Motor neuron (in vitro differentiated cells): ENCODE measurements around the gene LRMDA. TPM values are rescaled to one million over a fixed set of nuclear protein-coding genes. Genes with fewer than 3 reads are reported as not detected.

ENCODE experiments used
- ATAC-seq, 8 experiments: fragments of 200-7000 bp; cut with Tn5 transposase; replicated peaks in 6 of 8; 2 replicates each; pipeline ENCODE4 v1.8.0; 2021; ENCODE audit warnings: mild to moderate bottlenecking in 8 of 8, moderate library complexity in 8 of 8
- H3K27ac ChIP-seq, 2 donors: fragments of 250-450 bp; sonication (Bioruptor Pico); 2 replicates each; pipeline ENCODE4 v1.9.0; 2021; ENCODE audit warnings: antibody characterized with exemption in 2 of 2, mild to moderate bottlenecking in 2 of 2, moderate library complexity in 1 of 2
- H3K4me1 ChIP-seq, 2 donors: fragments of 250-450 bp; sonication (Bioruptor Pico); replicated peaks in 1 of 2; 2 replicates each; pipeline ENCODE4 v1.6.1; 2021; ENCODE audit warnings: antibody characterized with exemption in 2 of 2, mild to moderate bottlenecking in 2 of 2, moderate library complexity in 1 of 2
- H3K4me3 ChIP-seq, 5 donors: fragments of 250-450 bp; sonication (Bioruptor Pico); 2 replicates each; pipeline ENCODE4 v1.9.0; 2021; ENCODE audit warnings: antibody characterized with exemption in 5 of 5, mild to moderate bottlenecking in 5 of 5, moderate library complexity in 4 of 5
- WGBS, 10 experiments: fragments of 450-650 bp; shearing (Covaris generic); methylation state at CpG; one replicate each; pipeline ENCODE4 v1.0.0; 2022; 5-methylcytosine and 5-hydroxymethylcytosine counted together
- in situ Hi-C, 9 experiments: fragments of 400-800 bp; cut with MboI; loops; one replicate each; pipeline ENCODE4 v1.15.0; 2021; ENCODE audit warnings: low sequenced_read_pairs in 9 of 9, low pct_unique_long_range_greater_than_20kb in 2 of 9; ENCODE audit not compliant: unreplicated experiment in 9 of 9
- total RNA-seq, 8 experiments: library from RNA; unstranded; fragments of 300-600 nt; gene quantifications; 2 replicates each; pipeline versions ENCODE4 v1.2.3 to v1.2.4, GENCODE V29; 2022

LRMDA gene
- total RNA-seq, 8 experiments from 2014 or later, result 0.85 to 5.4 (median 2.2) TPM; not detected in 1

DNA sequence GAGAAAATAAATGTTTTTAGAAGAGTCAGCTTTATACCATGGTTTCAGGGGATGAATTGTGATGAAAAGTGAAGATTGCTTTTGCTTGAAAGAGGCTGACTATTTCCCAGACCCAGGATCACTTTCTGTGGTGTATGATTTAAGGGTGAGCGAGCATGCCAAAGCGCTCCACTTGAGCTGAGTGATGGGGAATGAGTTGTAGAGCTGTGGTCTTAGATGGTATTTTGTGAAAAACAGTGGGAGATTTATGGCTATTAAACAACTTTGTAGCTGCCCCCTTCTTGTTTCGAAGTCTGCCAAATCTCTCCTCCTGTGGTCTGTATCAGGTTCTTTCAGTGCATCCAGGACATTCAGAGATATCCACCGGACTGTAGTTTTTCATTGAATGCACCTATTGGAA is 888.2 kb downstream of the LRMDA start:
- in situ Hi-C loops, result loop anchor here in 3 of 9 experiments (25.0 kb wide), 6 partner anchors 218 to 932 kb away; partner anchors contain the start of gene ZNF503 (in 1 of the 3)
- ATAC-seq, result no peak
- Histone ChIP-seq H3K4me1 (no peaks in the 10 kb centered on the region), H3K4me3 (no peak overlapping the region), H3K27ac (no peak overlapping the region)
- 70 to 100% (median 87%) methylated on average over 1 to 4 of the region's 4 CpGs for WGBS, 10 experiments

DNA sequence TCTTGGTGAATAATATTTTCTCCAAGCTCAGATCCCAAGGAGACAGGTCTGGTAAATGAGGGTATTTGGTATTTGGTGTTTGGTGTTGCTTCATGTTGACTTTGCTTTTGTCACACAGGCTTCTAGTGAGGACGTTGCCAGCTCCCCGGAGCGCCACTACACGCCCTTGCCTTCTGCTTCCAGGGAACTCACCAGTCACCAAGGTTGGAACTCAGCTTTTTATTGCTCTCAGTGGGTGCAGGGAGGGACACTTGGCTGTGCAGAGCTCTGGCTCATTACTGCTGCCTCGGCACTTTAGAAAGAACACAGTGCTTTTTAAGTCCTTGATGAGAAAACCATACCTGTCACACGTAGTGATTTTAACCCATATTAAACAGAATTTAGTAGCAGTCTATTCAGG is 892.9 kb downstream of the LRMDA start:
- peak in 2 of 8 experiments; percentile 48 to 90 for ATAC-seq
- in situ Hi-C loops, result loop anchor here in 3 of 9 experiments (25.0 kb wide), 6 partner anchors 213 to 937 kb away; partner anchors contain the start of gene ZNF503 (in 1 of the 3)
- Histone ChIP-seq H3K27ac (no peak overlapping the region), H3K4me3 (no peak overlapping the region), H3K4me1 (no peaks in the 10 kb centered on the region)
- WGBS, 10 experiments, result 28 to 76% (median 62%) methylated on average over 2 to 6 of the region's 6 CpGs; no CpG with 5 or more reads in 1 of the 10 experiments

DNA sequence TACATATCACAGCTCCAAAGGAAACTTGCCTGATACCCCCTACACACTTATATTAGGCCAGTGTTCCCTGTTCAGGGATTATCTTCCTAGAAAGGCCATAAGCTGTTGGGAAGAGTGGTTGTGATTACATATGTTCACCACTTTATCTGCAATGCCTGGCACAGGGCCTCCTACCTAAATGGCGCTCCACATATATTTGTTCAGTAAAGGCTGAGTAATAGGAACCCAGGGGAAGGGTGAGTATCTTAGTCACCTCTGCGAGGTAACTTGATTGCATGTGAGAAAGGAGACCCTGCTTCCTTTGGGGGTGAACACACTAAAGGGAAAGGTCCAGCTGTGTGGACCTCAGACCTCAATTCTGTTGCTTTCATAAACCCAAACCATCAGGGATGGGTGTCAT is 896.0 kb downstream of the LRMDA start:
- in situ Hi-C loops, result no loop called here
- Histone ChIP-seq H3K27ac (no peak overlapping the region), H3K4me1 (no peaks in the 10 kb centered on the region), H3K4me3 (no peak overlapping the region)
- no peak for ATAC-seq
- 60 to 100% (median 100%) methylated on average over 1 to 2 of the region's 2 CpGs; no CpG with 5 or more reads in 2 of the 10 experiments for WGBS, 10 experiments

DNA sequence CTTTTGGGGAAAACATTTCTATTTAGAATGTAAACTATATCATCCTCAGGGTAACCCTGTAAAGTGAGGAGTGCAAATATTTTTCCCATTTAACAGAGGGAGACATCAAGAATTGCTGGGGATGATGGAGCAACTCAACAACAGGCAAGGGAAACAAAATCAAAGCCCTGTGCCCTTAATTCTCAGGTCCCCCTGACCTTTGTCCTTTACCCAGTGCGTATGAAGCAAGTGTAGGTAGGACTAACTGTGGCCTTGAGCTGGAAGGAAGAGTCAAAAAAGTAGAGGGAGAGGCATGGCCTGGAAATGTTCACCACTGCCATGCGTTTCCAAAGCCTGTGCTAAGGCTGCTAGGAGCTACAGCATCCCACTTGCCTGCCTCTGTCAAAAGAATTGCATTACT is 896.9 kb downstream of the LRMDA start:
- no peak for ATAC-seq
- in situ Hi-C loops, result no loop called here
- no peaks in the 10 kb centered on the region for H3K4me1 ChIP-seq

DNA sequence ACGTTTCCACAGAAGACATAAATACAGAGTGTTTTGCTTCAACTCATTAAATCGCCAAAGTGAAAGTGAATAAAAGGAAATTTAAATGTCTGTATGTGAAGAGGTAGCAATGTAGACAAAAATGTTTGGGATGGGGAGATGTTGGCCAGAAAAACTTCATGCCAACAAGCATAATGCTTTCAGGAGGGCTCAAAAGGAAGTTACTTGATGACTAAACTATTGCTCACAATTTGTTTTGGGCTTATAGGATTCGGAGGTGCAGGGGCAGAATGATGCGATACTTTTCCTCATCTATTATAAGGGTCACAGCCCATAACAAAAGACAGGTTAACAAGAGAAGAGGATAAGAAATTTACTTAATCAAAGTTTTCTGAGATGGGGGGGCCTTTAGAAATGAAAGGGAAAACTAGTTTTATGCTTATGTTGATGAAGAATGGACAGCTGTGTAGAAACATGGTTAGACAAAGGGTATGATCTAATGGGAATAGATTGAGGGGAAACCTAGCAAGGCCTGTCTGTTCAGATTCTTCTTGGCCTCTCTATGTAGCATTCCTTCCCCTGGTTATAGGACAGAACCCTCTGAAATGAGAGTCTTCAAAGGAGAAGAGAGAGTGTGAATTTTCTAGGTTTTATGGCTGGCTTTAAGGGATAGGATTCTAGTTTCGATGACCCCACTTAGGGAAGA is 898.6 kb downstream of the LRMDA start:
- Histone ChIP-seq H3K4me1 (peaks cover 0 to 9% of the 10 kb centered on the region in 2 donors), H3K4me3 (no peak overlapping the region), H3K27ac (no peak overlapping the region)
- no peak for ATAC-seq
- in situ Hi-C loops, result no loop called here
- WGBS, 10 experiments, result 26 to 100% (median 84%) methylated on average over 2 to 5 of the region's 5 CpGs

More for the DNA sequence above, 896.9 kb downstream of the LRMDA start:
- 80 to 100% (median 95%) methylated on average over 1 to 2 of the region's 2 CpGs; no CpG with 5 or more reads in 4 of the 10 experiments for whole genome bisulfite sequencing, 10 experiments
- Histone ChIP-seq H3K27ac (no peak overlapping the region), H3K4me3 (no peak overlapping the region)

DNA sequence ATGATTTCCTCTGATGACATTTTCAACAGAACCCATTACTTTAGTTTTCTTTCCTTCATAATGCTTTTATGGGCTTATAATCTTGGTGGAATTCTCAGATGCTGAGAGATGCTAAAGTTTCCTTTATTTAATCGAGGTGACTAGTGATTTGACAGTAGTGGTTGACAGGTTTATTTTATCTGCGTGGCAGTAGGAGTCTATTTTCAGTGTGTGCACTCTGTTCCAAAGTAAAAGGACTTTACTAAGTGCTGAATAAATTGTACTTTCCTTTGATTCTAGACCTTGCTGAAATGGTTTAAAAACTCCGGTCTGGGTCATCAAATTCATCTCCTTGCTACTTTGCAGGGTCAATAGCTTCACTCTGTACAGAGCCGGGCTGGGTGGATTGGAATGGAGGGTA is 900.3 kb downstream of the LRMDA start:
- no peak for ATAC-seq
- Histone ChIP-seq H3K4me3 (no peak overlapping the region), H3K27ac (no peak overlapping the region), H3K4me1 (peaks cover 3 to 14% of the 10 kb centered on the region in 2 donors)
- in situ Hi-C loops, result no loop called here
- WGBS, 10 experiments, result 60 to 100% (median 94%) methylated on average over 1 to 3 of the region's 4 CpGs; no CpG with 5 or more reads in 2 of the 10 experiments

DNA sequence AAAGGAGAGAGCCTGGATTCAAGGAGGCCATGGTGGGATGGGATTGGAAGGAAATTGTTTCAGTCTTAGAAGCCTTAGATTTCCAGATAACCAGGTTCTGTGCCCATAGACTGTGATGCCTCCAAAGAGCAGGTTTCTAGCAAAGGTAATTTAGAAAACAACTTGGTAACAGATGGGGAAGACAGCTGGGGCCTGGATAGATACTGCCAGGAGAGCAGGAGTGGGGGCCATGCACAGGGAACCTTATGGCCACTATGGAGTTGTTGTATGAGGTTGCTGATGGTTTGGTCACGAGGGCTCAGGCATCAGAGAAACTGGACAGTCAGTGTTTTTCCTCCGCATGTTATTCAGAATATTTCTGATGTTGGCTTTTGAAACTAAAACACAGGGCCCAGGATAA is 901.9 kb downstream of the LRMDA start:
- peaks cover 3 to 14% of the 10 kb centered on the region in 2 donors for H3K4me1 ChIP-seq
- WGBS, 10 experiments, result 53 to 100% (median 80%) methylated on average over 1 to 2 of the region's 2 CpGs; no CpG with 5 or more reads in 3 of the 10 experiments
- H3K27ac ChIP-seq, result no peak overlapping the region
- in situ Hi-C loops, result no loop called here
- ATAC-seq, result no peak
- H3K4me3 ChIP-seq, result no peak overlapping the region

DNA sequence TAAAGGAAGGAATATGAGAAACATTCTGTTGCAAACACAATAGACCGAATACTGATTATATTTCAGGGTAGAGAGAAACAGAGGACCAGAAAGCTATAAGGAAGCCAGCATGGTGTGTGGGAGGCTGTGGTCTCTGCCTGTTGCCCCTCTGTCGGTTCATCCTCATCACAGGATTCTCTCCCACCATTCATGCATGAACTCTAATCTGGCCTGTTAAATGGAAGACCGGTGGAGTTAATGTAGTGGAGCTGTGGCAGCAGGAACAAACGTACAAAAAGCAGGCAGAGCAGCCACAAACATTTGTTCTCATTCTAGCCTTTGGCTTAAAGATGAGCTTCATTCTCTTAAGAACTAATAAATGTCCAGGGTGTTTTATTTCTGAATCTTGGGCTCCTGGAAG is 902.4 kb downstream of the LRMDA start:
- in situ Hi-C loops, result no loop called here
- 29 to 100% (median 60%) methylated on average over 1 to 4 of the region's 4 CpGs; no CpG with 5 or more reads in 1 of the 10 experiments for WGBS, 10 experiments
- Histone ChIP-seq H3K4me1 (peaks cover 3 to 14% of the 10 kb centered on the region in 2 donors), H3K27ac (no peak overlapping the region), H3K4me3 (no peak overlapping the region)
- no peak for ATAC-seq

DNA sequence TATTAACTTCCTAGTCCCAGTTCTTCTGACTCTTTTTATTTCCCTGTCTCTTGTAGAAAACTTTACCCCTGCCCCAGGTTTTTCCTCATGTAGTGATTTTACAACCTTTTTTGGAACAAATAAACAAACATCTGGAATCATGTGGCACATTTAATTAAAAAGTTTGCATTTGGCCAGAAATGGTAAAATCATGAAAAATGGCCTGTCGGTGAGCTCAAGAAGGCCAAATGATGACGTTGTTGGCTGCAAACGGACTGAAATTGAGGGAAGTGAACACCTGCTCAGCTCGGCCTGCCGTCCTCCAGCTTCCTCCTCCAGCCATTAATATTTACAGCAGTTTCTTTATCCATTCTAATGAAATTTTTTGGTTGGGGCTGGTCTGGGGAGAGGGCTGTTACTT is 902.8 kb downstream of the LRMDA start:
- 30 to 88% (median 63%) methylated on average over 2 to 5 of the region's 5 CpGs; no CpG with 5 or more reads in 2 of the 10 experiments for WGBS, 10 experiments
- in situ Hi-C loops, result no loop called here
- no peak for ATAC-seq
- Histone ChIP-seq H3K4me3 (no peak overlapping the region), H3K27ac (no peak overlapping the region), H3K4me1 (peaks cover 3 to 14% of the 10 kb centered on the region in 2 donors)

DNA sequence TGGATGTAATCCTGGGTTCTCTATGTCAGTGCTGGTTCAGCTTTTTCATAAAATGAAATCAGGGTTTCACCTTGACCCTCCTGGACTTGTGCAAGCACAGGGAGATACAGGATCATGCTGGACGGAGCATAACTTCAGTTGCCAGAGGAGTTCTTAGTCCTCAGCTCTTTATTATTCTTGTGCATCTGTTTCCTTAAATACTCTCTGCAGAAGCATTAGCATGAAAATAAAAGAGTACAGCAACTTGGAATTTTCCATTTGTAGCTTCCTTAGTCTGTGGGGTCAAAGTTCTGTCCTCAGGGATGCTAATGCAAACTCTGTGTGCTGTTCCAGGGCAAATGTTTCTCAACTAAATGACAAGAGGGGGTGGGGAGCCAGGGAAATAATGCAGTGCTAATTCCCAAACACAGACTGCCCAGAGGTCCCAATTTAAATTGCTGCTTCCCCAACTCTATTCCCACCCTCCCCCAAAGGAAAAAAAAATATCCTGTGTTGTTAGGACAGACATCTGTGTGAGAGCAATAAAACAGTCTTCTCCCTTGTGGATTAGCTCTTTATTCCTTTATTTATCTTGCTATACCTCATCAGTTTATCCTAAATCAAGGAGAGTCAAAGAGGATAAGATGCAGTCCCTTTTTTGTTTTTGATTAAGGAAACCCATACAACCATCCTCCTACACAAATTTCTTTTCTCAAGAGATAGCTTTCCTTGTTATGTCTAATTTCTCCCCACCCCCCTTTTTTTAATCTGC is 905.0 kb downstream of the LRMDA start:
- H3K4me3 ChIP-seq, result no peak overlapping the region
- H3K27ac ChIP-seq, result no peak overlapping the region
- peaks cover 3 to 14% of the 10 kb centered on the region in 2 donors for H3K4me1 ChIP-seq
- in situ Hi-C loops, result no loop called here
- WGBS, 10 experiments, result 0 to 80% (median 38%) methylated on average over 1 of the region's 1 CpG; no CpG with 5 or more reads in 5 of the 10 experiments
- ATAC-seq, result peak; percentile 50 to 91 (median 76)

DNA sequence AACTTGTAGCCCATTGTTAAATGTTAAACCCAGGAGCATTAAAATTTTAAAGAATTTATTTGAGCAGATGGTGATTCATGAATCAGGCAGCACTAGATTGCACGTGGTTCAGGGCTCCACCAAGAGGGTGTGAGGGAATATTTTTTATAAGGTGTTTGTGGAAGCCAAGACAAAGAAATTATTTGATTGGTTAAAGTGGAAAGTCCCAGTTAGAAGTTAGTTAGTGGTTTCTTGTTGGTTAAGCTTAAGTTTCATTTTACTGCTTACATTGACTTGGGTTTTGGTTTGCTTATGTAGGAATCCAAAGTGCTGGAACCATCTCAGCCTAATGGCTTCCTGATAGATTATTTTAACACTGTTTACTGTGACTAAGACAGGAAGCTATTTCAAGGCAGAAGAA is 906.2 kb downstream of the LRMDA start:
- no peak overlapping the region for H3K27ac ChIP-seq
- peaks cover 3 to 14% of the 10 kb centered on the region in 2 donors for H3K4me1 ChIP-seq
- in situ Hi-C loops, result no loop called here
- 0 to 100% (median 22%) methylated on average over 1 of the region's 1 CpG; no CpG with 5 or more reads in 3 of the 10 experiments for WGBS, 10 experiments
- peak in 1 of 8 experiments; percentile 27 for ATAC-seq
- no peak overlapping the region for H3K4me3 ChIP-seq

DNA sequence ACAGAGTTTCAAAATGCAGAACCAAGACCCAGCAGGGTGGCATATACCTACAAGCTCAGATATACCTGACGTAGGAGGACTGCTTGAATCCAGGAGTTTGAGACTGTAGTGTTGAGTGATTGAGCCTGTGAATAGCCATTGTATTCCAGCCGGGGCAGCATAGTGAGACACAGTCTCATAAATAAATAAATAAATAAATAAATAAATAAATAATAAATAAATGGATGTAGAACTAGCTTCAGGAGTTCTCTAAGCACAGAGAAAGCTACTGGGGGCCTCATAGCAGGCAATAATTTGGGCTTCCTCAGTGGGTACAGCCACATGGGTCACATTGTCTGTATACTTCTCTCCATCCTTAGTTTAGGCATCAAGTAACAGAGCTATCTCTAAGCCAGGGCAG is 906.8 kb downstream of the LRMDA start:
- H3K4me3 ChIP-seq, result no peak overlapping the region
- peaks cover 3 to 14% of the 10 kb centered on the region in 2 donors for H3K4me1 ChIP-seq
- 94 to 100% (median 100%) methylated on average over 1 to 2 of the region's 2 CpGs; no CpG with 5 or more reads in 2 of the 10 experiments for WGBS, 10 experiments
- ATAC-seq, result no peak
- no peak overlapping the region for H3K27ac ChIP-seq
- in situ Hi-C loops, result no loop called here

DNA sequence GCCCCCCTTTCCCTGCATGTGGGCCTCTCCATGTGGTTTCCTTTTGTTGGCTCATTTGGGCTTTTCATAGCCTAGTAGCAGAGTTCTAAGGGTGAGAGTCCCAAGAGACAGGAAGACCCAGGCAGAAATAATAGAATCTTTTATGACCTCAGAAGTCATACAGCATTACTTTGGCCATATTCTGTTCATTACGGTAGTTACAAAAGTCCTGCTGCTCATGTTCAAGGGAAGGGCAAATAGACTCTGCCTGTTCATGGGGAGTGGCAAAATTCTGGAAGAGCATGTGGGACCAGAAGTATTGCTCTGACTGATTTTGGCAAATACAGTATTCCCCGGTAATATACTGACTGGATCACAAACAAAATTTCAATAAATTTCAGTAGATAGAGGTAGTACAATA is 910.3 kb downstream of the LRMDA start:
- in situ Hi-C loops, result no loop called here
- Histone ChIP-seq H3K27ac (no peak overlapping the region), H3K4me1 (no peaks in the 10 kb centered on the region), H3K4me3 (no peak overlapping the region)
- ATAC-seq, result no peak
- 58 to 100% (median 89%) methylated on average over 1 to 2 of the region's 2 CpGs for WGBS, 10 experiments
